Suprapubic skin (tissue), 4 donors: Measurements from ENCODE around the gene TEDC2. TPM values are rescaled to one million over a fixed set of nuclear protein-coding genes. Genes with fewer than 3 reads are reported as not detected.
A peak's percentile ranks its signal among the peaks of the same experiment; 100 is the strongest.

Source experiments
- DNase-seq, 2 donors: peaks; one replicate each; pipeline ENCODE4 v3.0.0-alpha.2; 2019; ENCODE audit warnings: low spot score in 2 of 2
- H3K27ac ChIP-seq: fragments of 200-600 bp; sonication (generic); one replicate; pipeline ENCODE4 v1.5.1; 2019
- H3K27me3 ChIP-seq: fragments of 200-600 bp; sonication (generic); one replicate; pipeline ENCODE4 v1.5.1; 2019
- H3K36me3 ChIP-seq: fragments of 200-600 bp; sonication (generic); one replicate; pipeline ENCODE4 v1.5.1; 2019
- H3K4me1 ChIP-seq: fragments of 200-600 bp; sonication (generic); one replicate; pipeline ENCODE4 v1.5.1; 2019
- H3K4me3 ChIP-seq: fragments of 200-600 bp; sonication (generic); one replicate; pipeline ENCODE4 v1.5.1; 2019; ENCODE audit warnings: mild to moderate bottlenecking
- H3K9me3 ChIP-seq: fragments of 200-600 bp; sonication (generic); one replicate; pipeline ENCODE4 v1.5.1; 2019
- EP300 ChIP-seq: sonication (generic); formaldehyde crosslinking; IDR thresholded peaks from one replicate; pipeline ENCODE4 v1.6.1; 2017; ENCODE audit warnings: antibody characterized with exemption
- POLR2A ChIP-seq, 2 donors: fragments of 450-650 bp; IDR thresholded peaks; one replicate each; pipeline ENCODE4 v1.6.1; 2017; ENCODE audit warnings: antibody characterized with exemption in 2 of 2, mild to moderate bottlenecking in 2 of 2, moderate library complexity in 2 of 2
- POLR2AphosphoS5 ChIP-seq, 3 donors: sonication (generic); formaldehyde crosslinking; IDR thresholded peaks; one replicate each; pipeline ENCODE4 v1.6.1; 2017; ENCODE audit warnings: antibody characterized with exemption in 3 of 3
- WGBS: methylation state at CpG from one replicate; pipeline ENCODE4 v1.1.5; 2018; 5-methylcytosine and 5-hydroxymethylcytosine counted together
- total RNA-seq, 4 donors: library from RNA; depleted of rRNA; stranded (reverse); fragments of >200 nt; gene quantifications; one replicate each; pipeline ENCODE4 v1.1.0, GENCODE V29; 2016
- TF ChIP-seq, protein P1 (sequence below), 2 donors: fragments of 200-600 bp in 1 of 2; fragments of 450-650 bp in 1 of 2; sonication (generic) in 1 of 2; IDR thresholded peaks; one replicate each; pipeline ENCODE4 v1.5.1; 2016 to 2019; ENCODE audit warnings: antibody characterized with exemption in 2 of 2, mild to moderate bottlenecking in 1 of 2, moderate library complexity in 1 of 2

TEDC2 gene
- total RNA-seq, 4 donors from 2014 or later: 1.4 to 2.2 (median 1.6) TPM; not detected in 1

GRCh38 chr16:2450535-2450934, 9.4 kb upstream of the TEDC2 start:
- Histone ChIP-seq H3K27ac (no peak overlapping the region), H3K36me3 (peaks cover 54% of the 10 kb centered on the region), H3K4me3 (no peak overlapping the region), H3K27me3 (no peaks in the 10 kb centered on the region), H3K9me3 (no peaks in the 10 kb centered on the region), H3K4me1 (no peaks in the 10 kb centered on the region)
- WGBS: 84% methylated on average over 8 of the region's 8 CpGs
- DNase-seq: no peak
- TF ChIP-seq EP300: no peak
- TF ChIP-seq, protein P1, sequence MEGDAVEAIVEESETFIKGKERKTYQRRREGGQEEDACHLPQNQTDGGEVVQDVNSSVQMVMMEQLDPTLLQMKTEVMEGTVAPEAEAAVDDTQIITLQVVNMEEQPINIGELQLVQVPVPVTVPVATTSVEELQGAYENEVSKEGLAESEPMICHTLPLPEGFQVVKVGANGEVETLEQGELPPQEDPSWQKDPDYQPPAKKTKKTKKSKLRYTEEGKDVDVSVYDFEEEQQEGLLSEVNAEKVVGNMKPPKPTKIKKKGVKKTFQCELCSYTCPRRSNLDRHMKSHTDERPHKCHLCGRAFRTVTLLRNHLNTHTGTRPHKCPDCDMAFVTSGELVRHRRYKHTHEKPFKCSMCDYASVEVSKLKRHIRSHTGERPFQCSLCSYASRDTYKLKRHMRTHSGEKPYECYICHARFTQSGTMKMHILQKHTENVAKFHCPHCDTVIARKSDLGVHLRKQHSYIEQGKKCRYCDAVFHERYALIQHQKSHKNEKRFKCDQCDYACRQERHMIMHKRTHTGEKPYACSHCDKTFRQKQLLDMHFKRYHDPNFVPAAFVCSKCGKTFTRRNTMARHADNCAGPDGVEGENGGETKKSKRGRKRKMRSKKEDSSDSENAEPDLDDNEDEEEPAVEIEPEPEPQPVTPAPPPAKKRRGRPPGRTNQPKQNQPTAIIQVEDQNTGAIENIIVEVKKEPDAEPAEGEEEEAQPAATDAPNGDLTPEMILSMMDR (IDR thresholded peaks at IDR 0.05): no peak
- TF ChIP-seq POLR2A (IDR thresholded peaks at IDR 0.05): no peak

- TF ChIP-seq, protein P1 (IDR thresholded peaks at IDR 0.05): no peak
- TF ChIP-seq POLR2A (IDR thresholded peaks at IDR 0.05): no peak
- TF ChIP-seq EP300: no peak
- no peak for TF ChIP-seq POLR2AphosphoS5 (IDR thresholded peaks at IDR 0.05)
Observed at GRCh38 chr16:2450975-2451381, 8.9 kb upstream of the TEDC2 start.

DNA sequence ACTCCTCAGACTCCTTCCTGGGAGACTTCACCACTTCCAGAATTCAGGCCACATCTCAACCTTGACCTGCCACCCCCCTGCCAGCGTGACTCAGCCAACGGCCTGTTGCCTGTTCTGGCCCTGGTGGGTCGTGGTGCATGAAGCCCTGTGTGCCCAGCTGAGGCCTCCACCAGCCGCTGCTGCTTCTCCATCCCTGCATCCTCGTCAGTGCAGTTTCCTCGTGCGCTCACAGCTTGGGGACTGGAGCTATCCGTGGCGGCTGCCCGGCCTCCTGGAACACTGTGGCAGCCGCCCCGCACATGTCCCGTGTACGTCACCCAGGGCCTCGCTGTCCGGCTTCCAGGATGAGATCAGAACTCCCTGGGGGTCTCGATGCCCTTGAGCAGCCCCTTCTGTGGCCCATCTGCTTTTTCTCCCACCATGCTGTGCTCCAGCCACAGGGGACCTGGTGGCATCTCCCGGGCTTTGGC, 8.0 kb upstream of the TEDC2 start:
- H3K27ac ChIP-seq: no peak overlapping the region
- peaks cover 56% of the 10 kb centered on the region for H3K36me3 ChIP-seq
- no peaks in the 10 kb centered on the region for H3K4me1 ChIP-seq
- DNase-seq: peak in 1 of 2 donors; percentile 77
- no peak overlapping the region for H3K4me3 ChIP-seq
- no peaks in the 10 kb centered on the region for H3K9me3 ChIP-seq
- TF ChIP-seq, protein P1 (IDR thresholded peaks at IDR 0.05): no peak
- TF ChIP-seq POLR2AphosphoS5 (IDR thresholded peaks at IDR 0.05): no peak
- TF ChIP-seq POLR2A (IDR thresholded peaks at IDR 0.05): no peak
- no peak for TF ChIP-seq EP300
- H3K27me3 ChIP-seq: no peaks in the 10 kb centered on the region
- 99% methylated on average over 13 of the region's 18 CpGs for WGBS

More at GRCh38 chr16:2450975-2451381, 8.9 kb upstream of the TEDC2 start:
- Histone ChIP-seq H3K27me3 (no peaks in the 10 kb centered on the region), H3K9me3 (no peaks in the 10 kb centered on the region), H3K36me3 (peaks cover 57% of the 10 kb centered on the region), H3K4me1 (no peaks in the 10 kb centered on the region), H3K27ac (no peak overlapping the region), H3K4me3 (no peak overlapping the region)
- peak in 1 of 2 donors; percentile 74 for DNase-seq
- WGBS: 96% methylated on average over 17 of the region's 19 CpGs

GRCh38 chr16:2452650-2453049, 7.3 kb upstream of the TEDC2 start:
- WGBS: 97% methylated on average over 8 of the region's 8 CpGs

GRCh38 chr16:2455081-2455845, 4.6 kb upstream of the TEDC2 start:
- TF ChIP-seq, protein P1 (IDR thresholded peaks at IDR 0.05): no peak
- no peak for TF ChIP-seq POLR2AphosphoS5 (IDR thresholded peaks at IDR 0.05)
- no peak for TF ChIP-seq EP300
- no peak for TF ChIP-seq POLR2A (IDR thresholded peaks at IDR 0.05)
- Histone ChIP-seq H3K36me3 (peaks cover 42% of the 10 kb centered on the region), H3K4me1 (peaks cover 14% of the 10 kb centered on the region), H3K9me3 (no peaks in the 10 kb centered on the region), H3K4me3 (no peak overlapping the region), H3K27ac (no peak overlapping the region), H3K27me3 (no peaks in the 10 kb centered on the region)
- 82% methylated on average over 24 of the region's 28 CpGs for WGBS
- DNase-seq: peak in 1 of 2 donors; percentile 71

More at GRCh38 chr16:2452650-2453049, 7.3 kb upstream of the TEDC2 start:
- Histone ChIP-seq H3K36me3 (peaks cover 56% of the 10 kb centered on the region), H3K9me3 (no peaks in the 10 kb centered on the region), H3K4me1 (no peaks in the 10 kb centered on the region), H3K27me3 (no peaks in the 10 kb centered on the region), H3K4me3 (no peak overlapping the region), H3K27ac (no peak overlapping the region)
- no peak for DNase-seq
- TF ChIP-seq POLR2A (IDR thresholded peaks at IDR 0.05) (no peak), POLR2AphosphoS5 (IDR thresholded peaks at IDR 0.05) (no peak), EP300 (no peak)
- TF ChIP-seq, protein P1 (IDR thresholded peaks at IDR 0.05): no peak
